Effector memory CD8-positive, alpha-beta T cell (primary cell): ENCODE data around the gene DVL1.
A peak's percentile ranks its signal among the peaks of the same experiment; 100 is the strongest.

Source experiments
- ATAC-seq: fragments of 150-1000 bp; cut with Tn5 transposase; replicated peaks from 2 replicates; pipeline ENCODE4 v1.10.0; 2021; ENCODE audit warnings: mild to moderate bottlenecking, moderate library complexity
- DNase-seq, 3 experiments: peaks; one replicate each; pipeline ENCODE4 v3.0.0; 2021
- H3K27ac Mint-ChIP-seq, 2 donors: one replicate each; pipeline ENCODE4 v1.8.0; 2022; ENCODE audit warnings: mild to moderate bottlenecking in 2 of 2, mixed read lengths in 2 of 2, moderate library complexity in 2 of 2
- H3K27me3 Mint-ChIP-seq, 2 donors: one replicate each; pipeline ENCODE4 v1.8.0; 2022; ENCODE audit warnings: mixed read lengths in 2 of 2
- H3K36me3 Mint-ChIP-seq: one replicate; pipeline ENCODE4 v1.8.0; 2022; ENCODE audit warnings: mild to moderate bottlenecking, moderate library complexity, mixed read lengths; ENCODE audit not compliant: insufficient read depth
- H3K4me1 Mint-ChIP-seq, 2 donors: one replicate each; pipeline ENCODE4 v1.8.0; 2022; ENCODE audit warnings: low read depth in 2 of 2, mixed read lengths in 2 of 2
- H3K4me3 Mint-ChIP-seq, 2 donors: one replicate each; pipeline ENCODE4 v1.8.0; 2022; ENCODE audit warnings: mild to moderate bottlenecking in 2 of 2, mixed read lengths in 2 of 2, moderate library complexity in 2 of 2
- H3K9me3 Mint-ChIP-seq, 2 donors: one replicate each; pipeline ENCODE4 v1.8.0; 2022; ENCODE audit warnings: mixed read lengths in 2 of 2

DVL1 gene

DNA sequence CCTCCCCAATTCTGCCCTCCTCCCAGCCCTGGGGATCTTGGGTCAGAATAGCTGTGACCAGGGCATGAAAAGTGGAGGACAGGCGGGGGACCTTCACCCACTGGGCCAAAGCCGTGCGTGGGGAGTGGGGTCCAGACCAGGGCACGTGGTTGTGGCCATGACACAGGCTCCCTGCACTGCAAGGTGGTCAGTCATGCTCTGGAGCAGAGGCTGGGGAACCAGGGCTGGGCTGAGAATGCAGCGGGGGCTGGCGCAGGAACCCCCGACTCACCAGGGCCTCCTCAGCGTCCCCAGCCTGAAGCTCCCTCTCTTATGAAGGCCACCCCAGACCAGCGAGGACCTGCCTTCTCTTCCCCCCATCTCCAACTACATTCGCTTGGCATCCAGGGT is 2.7 kb downstream of the DVL1 start:
- no peak overlapping the region for H3K4me3 Mint-ChIP-seq
- ATAC-seq (no peak), DNase-seq (no peak)
- peaks cover 4% of the 10 kb centered on the region for H3K36me3 Mint-ChIP-seq
- no peak overlapping the region for H3K27ac Mint-ChIP-seq
- peaks cover 8 to 15% of the 10 kb centered on the region in 2 donors for H3K4me1 Mint-ChIP-seq
- no peaks in the 10 kb centered on the region for H3K27me3 Mint-ChIP-seq
- no peaks in the 10 kb centered on the region for H3K9me3 Mint-ChIP-seq

DNA sequence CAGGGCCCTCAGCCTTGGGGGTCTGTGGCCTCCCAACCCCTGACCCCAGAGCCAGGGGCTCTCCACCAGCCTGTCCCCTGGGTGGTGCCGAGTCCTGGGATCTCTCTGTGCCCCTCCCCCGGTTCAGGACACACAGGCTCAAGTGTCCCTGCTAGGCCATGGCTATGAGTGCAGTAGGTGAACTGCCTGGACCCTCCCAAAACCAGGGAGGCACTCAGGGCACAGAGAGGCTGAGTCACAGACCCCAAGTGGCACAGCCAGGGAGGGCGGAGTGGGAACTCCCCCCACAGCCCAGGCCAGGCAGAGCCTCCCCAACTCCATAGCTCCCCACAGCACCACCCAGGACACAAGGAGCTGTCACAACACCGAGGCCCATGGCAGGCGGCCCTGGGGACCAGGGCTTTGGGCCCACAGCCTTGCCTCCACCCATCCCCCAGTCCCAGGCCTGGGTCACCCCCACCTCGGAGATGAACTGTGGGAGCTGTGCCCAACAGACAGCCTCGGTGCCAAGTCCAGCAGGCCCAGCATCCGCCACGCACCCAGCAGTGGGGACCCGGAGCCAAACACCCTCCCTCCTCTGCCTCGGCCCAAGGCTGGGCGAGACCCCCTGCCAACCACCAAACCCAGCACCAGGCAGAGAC is 3.2 kb downstream of the DVL1 start:
- Mint-ChIP-seq H3K4me3 (no peak overlapping the region), H3K27me3 (no peaks in the 10 kb centered on the region), H3K27ac (peak overlapping the region in 1 of 2 donors; percentile 6), H3K4me1 (peaks cover 8 to 15% of the 10 kb centered on the region in 2 donors), H3K36me3 (peaks cover 4% of the 10 kb centered on the region), H3K9me3 (no peaks in the 10 kb centered on the region)
- no peak for DNase-seq
- no peak for ATAC-seq

DNA sequence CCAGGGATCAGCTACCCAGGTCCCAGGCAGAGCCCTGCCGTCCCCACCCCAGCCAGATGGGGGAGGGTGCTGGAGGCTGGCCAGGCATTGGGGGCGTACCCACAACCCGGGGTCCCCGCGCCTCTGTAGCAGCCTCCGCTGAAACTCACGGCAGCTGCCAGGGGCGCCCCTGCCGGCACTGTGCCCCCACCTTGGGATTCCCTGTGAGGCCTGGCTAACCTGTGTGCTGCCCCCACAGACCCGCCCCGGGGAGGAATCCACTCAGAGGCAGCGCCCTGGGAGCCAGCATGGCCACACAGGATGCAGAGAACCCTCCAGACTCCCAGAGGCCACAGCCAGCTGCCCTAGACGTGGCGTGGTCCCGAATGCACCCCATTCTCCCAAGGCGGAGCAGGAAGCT is 3.8 kb downstream of the DVL1 start:
- no peak overlapping the region for H3K4me3 Mint-ChIP-seq
- DNase-seq: no peak
- H3K36me3 Mint-ChIP-seq: peaks cover 5% of the 10 kb centered on the region
- H3K27me3 Mint-ChIP-seq: no peaks in the 10 kb centered on the region
- no peaks in the 10 kb centered on the region for H3K9me3 Mint-ChIP-seq
- peak overlapping the region in 1 of 2 donors; percentile 6 for H3K27ac Mint-ChIP-seq
- H3K4me1 Mint-ChIP-seq: peaks cover 8 to 15% of the 10 kb centered on the region in 2 donors
- no peak for ATAC-seq

DNA sequence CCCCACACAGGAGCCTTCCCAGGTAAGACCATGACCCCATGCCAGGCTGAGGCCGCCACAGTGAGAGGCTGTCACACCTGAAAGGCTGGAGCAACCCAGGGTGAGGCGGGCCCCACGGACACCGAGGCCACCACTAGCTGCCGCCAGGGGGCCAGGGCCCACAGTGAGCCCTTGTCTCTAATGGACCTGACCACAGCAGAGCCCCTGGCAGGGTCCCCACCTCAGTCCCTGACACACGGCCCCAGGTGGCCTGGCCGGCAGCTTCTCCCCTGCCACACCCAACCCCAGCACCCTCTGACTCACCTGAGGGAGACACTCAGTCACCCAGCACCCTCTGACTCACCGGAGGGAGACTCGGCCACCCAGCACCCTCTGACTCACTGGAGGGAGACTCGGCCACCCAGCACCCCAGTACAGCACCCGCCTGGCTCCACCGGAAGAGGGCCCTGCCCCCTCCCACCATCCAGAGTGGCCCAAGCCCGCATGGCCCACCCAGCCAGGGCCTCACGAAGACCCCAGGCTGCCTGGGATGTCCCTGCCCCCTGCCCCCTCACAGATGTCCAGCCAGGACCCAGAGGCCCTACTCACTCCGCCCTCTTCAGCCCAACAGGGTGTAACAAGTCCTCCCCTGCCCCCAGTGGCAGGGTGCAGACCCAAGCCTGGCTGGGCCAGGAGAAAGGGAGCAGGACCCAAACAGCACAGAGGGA is 4.4 kb downstream of the DVL1 start:
- no peak overlapping the region for H3K4me3 Mint-ChIP-seq
- peak overlapping the region in 1 of 2 donors; percentile 6 for H3K27ac Mint-ChIP-seq
- H3K4me1 Mint-ChIP-seq: peaks cover 8 to 15% of the 10 kb centered on the region in 2 donors
- no peak for ATAC-seq
- no peaks in the 10 kb centered on the region for H3K27me3 Mint-ChIP-seq
- DNase-seq: no peak
- H3K36me3 Mint-ChIP-seq: peaks cover 10% of the 10 kb centered on the region
- no peaks in the 10 kb centered on the region for H3K9me3 Mint-ChIP-seq

GRCh38 chr1:1343811-1344421 is 5.3 kb downstream of the DVL1 start:
- Mint-ChIP-seq H3K27me3 (no peaks in the 10 kb centered on the region), H3K36me3 (peaks cover 13% of the 10 kb centered on the region), H3K9me3 (no peaks in the 10 kb centered on the region), H3K4me3 (no peak overlapping the region), H3K27ac (no peak overlapping the region), H3K4me1 (peaks cover 8 to 15% of the 10 kb centered on the region in 2 donors)
- DNase-seq (no peak), ATAC-seq (no peak)

DNA sequence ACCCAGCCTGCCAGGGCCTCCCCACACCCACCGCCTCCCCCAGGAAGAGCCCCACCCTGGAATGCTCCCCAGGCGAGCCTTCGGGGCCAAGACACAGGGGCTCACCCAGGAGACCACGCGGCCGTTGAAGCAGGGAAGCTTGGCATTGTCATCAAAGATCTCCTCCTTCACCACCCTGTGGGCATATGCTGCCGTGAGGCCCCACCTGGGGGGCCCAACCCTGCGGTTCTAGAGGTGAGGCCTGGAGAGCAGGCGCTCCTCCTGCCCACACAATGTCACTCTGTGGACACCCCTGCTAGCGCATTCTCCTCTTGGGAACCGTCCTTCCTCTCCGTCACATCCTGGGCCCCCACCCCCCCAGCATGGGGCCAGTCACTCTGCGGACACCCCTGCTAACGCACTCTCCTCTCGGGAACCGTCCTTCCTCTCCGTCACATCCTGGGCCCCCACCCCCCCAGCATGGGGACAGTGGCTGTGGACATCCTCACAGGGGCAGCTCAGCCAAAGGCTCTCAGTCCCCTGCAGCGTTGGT is 6.6 kb downstream of the DVL1 start:
- ATAC-seq: no peak
- DNase-seq: no peak
- Mint-ChIP-seq H3K4me1 (peaks cover 8 to 15% of the 10 kb centered on the region in 2 donors), H3K4me3 (no peak overlapping the region), H3K36me3 (peaks cover 13% of the 10 kb centered on the region), H3K9me3 (no peaks in the 10 kb centered on the region), H3K27ac (no peak overlapping the region), H3K27me3 (no peaks in the 10 kb centered on the region)

GRCh38 chr1:1342061-1342562 is 7.1 kb downstream of the DVL1 start:
- H3K36me3 Mint-ChIP-seq: peaks cover 18% of the 10 kb centered on the region
- H3K27ac Mint-ChIP-seq: no peak overlapping the region
- DNase-seq (no peak), ATAC-seq (no peak)
- no peaks in the 10 kb centered on the region for H3K27me3 Mint-ChIP-seq
- H3K4me1 Mint-ChIP-seq: peaks cover 5 to 12% of the 10 kb centered on the region in 2 donors
- no peaks in the 10 kb centered on the region for H3K9me3 Mint-ChIP-seq
- H3K4me3 Mint-ChIP-seq: no peak overlapping the region

GRCh38 chr1:1341549-1342021 is 7.6 kb downstream of the DVL1 start:
- H3K36me3 Mint-ChIP-seq: peaks cover 19% of the 10 kb centered on the region
- no peak overlapping the region for H3K27ac Mint-ChIP-seq
- H3K9me3 Mint-ChIP-seq: no peaks in the 10 kb centered on the region
- DNase-seq (no peak), ATAC-seq (no peak)
- H3K4me1 Mint-ChIP-seq: peaks cover under 1 to 7% of the 10 kb centered on the region in 2 donors
- no peak overlapping the region for H3K4me3 Mint-ChIP-seq
- H3K27me3 Mint-ChIP-seq: no peaks in the 10 kb centered on the region

GRCh38 chr1:1340791-1341548 is 8.2 kb downstream of the DVL1 start:
- Mint-ChIP-seq H3K27ac (no peak overlapping the region), H3K9me3 (no peaks in the 10 kb centered on the region), H3K36me3 (peaks cover 19% of the 10 kb centered on the region), H3K27me3 (no peaks in the 10 kb centered on the region), H3K4me1 (peaks cover 0 to 6% of the 10 kb centered on the region in 2 donors), H3K4me3 (no peak overlapping the region)
- ATAC-seq (no peak), DNase-seq (no peak)

DNA sequence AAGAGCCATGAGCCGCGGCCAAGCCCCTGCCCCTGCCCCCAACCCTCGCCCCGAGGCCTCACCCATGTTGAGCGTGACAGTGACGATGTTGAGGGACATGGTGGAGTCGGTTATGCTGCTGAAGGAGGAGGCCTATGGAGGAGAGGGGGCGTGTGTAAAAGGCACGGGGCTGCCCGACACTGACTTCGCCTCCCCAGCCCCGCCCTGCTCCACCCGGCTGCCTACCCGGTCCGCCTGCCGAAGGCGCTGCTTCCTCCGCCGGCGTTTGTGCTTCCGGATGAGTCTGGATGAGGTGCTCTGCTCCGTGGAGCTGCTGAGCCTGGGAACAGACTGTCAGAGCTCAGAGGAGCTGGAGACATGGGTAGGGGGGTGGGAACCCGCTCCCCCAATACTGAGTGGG is 9.0 kb downstream of the DVL1 start:
- no peak for ATAC-seq
- H3K4me3 Mint-ChIP-seq: no peak overlapping the region
- no peaks in the 10 kb centered on the region for H3K27me3 Mint-ChIP-seq
- H3K9me3 Mint-ChIP-seq: no peaks in the 10 kb centered on the region
- no peak overlapping the region for H3K27ac Mint-ChIP-seq
- DNase-seq: no peak
- H3K4me1 Mint-ChIP-seq: peaks cover 0 to 6% of the 10 kb centered on the region in 2 donors
- H3K36me3 Mint-ChIP-seq: peaks cover 19% of the 10 kb centered on the region

GRCh38 chr1:1338278-1338677 is 10.9 kb downstream of the DVL1 start:
- H3K4me3 Mint-ChIP-seq: no peak overlapping the region
- H3K4me1 Mint-ChIP-seq: peaks cover 0 to 1% of the 10 kb centered on the region in 2 donors
- no peak for DNase-seq
- H3K9me3 Mint-ChIP-seq: no peaks in the 10 kb centered on the region
- no peak overlapping the region for H3K27ac Mint-ChIP-seq
- ATAC-seq: no peak
- H3K27me3 Mint-ChIP-seq: no peaks in the 10 kb centered on the region
- peaks cover 24% of the 10 kb centered on the region for H3K36me3 Mint-ChIP-seq

- Mint-ChIP-seq H3K4me3 (no peak overlapping the region), H3K27me3 (no peaks in the 10 kb centered on the region), H3K27ac (no peak overlapping the region), H3K9me3 (no peaks in the 10 kb centered on the region), H3K36me3 (peaks cover 22% of the 10 kb centered on the region), H3K4me1 (no peaks in the 10 kb centered on the region)
- no peak for DNase-seq
- peak; percentile 40 for ATAC-seq
Observed at GRCh38 chr1:1337793-1338147, 11.4 kb downstream of the DVL1 start.
